ENCODE results near the gene KCNE4. TPM values are rescaled to one million over a fixed set of nuclear protein-coding genes. Genes with fewer than 3 reads are reported as not detected.
A peak's percentile ranks its signal among the peaks of the same experiment; 100 is the strongest.

KCNE4 gene
- total RNA-seq, 2 donors from 2014 or later, result 4.5 to 5.1 TPM

DNA sequence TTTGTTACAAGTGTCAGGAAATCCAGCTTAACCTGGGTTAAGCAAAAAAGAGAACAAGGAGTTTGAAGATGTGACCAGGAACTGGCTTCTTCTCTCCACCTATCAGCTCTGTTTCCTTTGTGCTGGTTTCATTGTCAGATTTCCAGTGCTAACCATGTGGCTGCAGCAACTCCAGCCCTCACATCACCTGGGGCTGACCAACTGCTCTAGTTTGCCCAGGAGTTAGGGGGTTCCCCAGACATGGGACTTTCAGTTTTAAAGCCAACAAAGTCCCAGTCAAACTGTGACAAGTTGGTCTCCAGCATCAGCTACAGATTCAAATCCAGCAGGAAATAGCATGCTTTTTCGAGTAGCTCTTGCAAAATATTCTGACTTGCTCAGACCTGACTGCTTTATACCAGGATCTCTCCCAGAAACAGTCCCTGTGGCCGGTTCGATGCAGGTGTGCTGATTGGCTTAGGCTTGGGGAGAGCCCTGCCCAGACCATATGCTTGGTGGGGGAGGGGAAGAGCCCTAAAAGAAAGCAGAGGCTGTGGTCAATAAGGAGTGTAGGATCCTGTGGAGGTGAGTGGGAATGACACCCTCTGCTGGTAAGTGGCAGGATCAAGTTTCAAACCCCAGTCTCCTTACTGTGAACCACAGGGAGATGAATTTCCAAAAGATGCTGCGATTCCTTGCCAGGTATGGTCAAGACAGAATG is 49.5 kb downstream of the KCNE4 start:
- intact Hi-C loops (cut with DNase I), result loop anchor here in 1 of 2 donors (5.0 kb wide), 1 partner anchor 119 kb away; no protein-coding TSS in a partner anchor
- peak; percentile 51 to 53 for ATAC-seq
- DNase-seq, result no peak

- ATAC-seq, result peak; percentile 82 to 85
These were observed 50.0 kb downstream of the KCNE4 start for GRCh38 chr2:223102040-223102400.

GRCh38 chr2:223102450-223102849 is 50.5 kb downstream of the KCNE4 start:
- intact Hi-C loops (cut with DNase I), result loop anchor here in 1 of 2 donors (5.0 kb wide), 1 partner anchor 120 kb away; no protein-coding TSS in a partner anchor
- DNase-seq (no peak), ATAC-seq (peak; percentile 25 to 58)

More at GRCh38 chr2:223102040-223102400, 50.0 kb downstream of the KCNE4 start:
- intact Hi-C loops (cut with DNase I), result loop anchor here in 1 of 2 donors (5.0 kb wide), 1 partner anchor 120 kb away; no protein-coding TSS in a partner anchor
- peak; percentile 45 for DNase-seq

DNA sequence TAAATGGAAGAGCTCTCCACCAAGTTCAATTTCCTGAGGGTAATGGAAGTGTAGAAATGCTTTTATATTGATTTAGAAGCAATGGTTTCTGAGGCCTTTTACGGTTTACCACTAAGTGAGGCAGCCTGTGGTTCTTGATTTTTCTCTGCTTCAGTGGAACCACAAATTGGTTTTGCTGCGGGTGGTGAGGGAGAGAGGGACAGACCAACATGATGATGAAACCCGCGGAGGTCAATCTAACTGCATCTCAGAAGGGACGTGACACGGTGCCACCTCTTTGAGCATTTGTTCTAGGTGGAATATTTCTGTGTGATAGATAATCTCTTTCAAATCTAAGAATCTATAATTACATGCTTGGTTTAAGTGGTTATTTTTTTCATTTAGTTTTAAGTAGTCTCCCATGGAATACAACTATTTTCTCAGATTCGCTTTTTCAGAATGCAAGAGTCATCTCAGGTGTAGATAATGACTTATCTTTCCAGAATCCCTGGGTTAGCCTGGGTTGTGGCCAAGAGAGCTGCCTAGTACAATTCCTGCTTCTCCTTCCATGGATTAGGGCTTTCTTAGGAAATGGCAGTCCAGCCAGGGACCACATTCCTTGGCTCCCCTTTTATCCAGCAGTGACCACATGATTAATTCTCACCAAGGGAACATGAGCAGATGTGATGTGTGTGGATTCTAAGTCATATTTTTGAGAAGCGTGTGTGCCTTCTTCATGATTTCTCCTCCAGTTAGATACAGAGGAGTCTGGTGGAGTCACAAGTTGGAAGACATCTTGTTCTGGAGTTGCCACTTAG is 52.5 kb downstream of the KCNE4 start:
- no peak for DNase-seq
- no peak for ATAC-seq
- intact Hi-C loops (cut with DNase I), result loop anchor here in 1 of 2 donors (5.0 kb wide), 1 partner anchor 122 kb away; no protein-coding TSS in a partner anchor

Other genes starting within 250 kb of the KCNE4 start
- 10 to 100 TPM; 37.8 to 38.1 TPM for gene ACSL3, start 191.2 kb upstream of the KCNE4 start, total RNA-seq

Data from left cardiac atrium (tissue), 4 donors.